GM12878 (cell line): ENCODE results near the gene SFXN5. TPM values are rescaled to one million over a fixed set of nuclear protein-coding genes. Genes with fewer than 3 reads are reported as not detected.

Experiments used
- ATAC-seq: fragments of 200-7000 bp; cut with Tn5 transposase; 3 replicates; pipeline ENCODE4 v1.9.1; 2020; ENCODE audit warnings: mild to moderate bottlenecking, moderate library complexity
- BruUV-seq: library from RNA; stranded (reverse); fragments of 400-500 nt; replicated peaks from 2 replicates; lab custom pipeline; 2021; lab: Mats Ljungman, UMichigan
- CTCF ChIA-PET: fragments of 300-600 bp; sonication (Branson Sonifier 250); formaldehyde crosslinking; extraction: SDS; loops from one replicate; lab custom pipeline; 2021; ENCODE audit warnings: inconsistent platforms; lab: Yijun Ruan, JAX
- POLR2A ChIA-PET: fragments of 350-600 bp; formaldehyde crosslinking; extraction: SDS; loops from one replicate; lab custom pipeline; 2021; ENCODE audit warnings: inconsistent platforms; lab: Charles Lee
- RAD21 ChIA-PET: fragments of 300-600 bp; sonication (Branson Sonifier 250); formaldehyde crosslinking; loops from one replicate; lab custom pipeline; 2023; ENCODE audit warnings: antibody characterized with exemption; ENCODE audit not compliant: unreplicated experiment; lab: Charles Lee
- SMC1A ChIA-PET: fragments of 300-600 bp; sonication (Branson Sonifier 250); formaldehyde crosslinking; loops from one replicate; lab custom pipeline; 2023; ENCODE audit not compliant: unreplicated experiment, uncharacterized antibody; lab: Charles Lee
- DNase-seq: peaks from one replicate; pipeline ENCODE4 v3.0.0-alpha.2; 2011; ENCODE audit warnings: low read depth, low spot score
- FAIRE-seq: peaks from 3 replicates; lab custom pipeline; 2011; peaks lifted over from hg19 to GRCh38; lab: Jason Lieb, UNC
- H2AFZ ChIP-seq: 2 replicates; pipeline ENCODE4 v1.6.0; 2011; ENCODE audit warnings: low read depth, low read length, control low read depth; ENCODE audit not compliant: control insufficient read depth
- H3K27ac ChIP-seq: 2 replicates; pipeline ENCODE4 v1.5.1; 2011; ENCODE audit warnings: control low read depth; ENCODE audit not compliant: control insufficient read depth, insufficient read depth
- H3K27me3 ChIP-seq, 2 experiments: replicated peaks in 1 of 2; 2 replicates each; pipeline versions ENCODE4 v1.6.0 to v1.6.1; 2011; ENCODE audit warnings: low read length in 1 of 2; ENCODE audit not compliant: control insufficient read depth in 2 of 2, insufficient read depth in 2 of 2
- H3K36me3 ChIP-seq, 2 experiments: 2 replicates each; pipeline ENCODE4 v1.5.1; 2011; ENCODE audit warnings: low read length in 1 of 2; ENCODE audit not compliant: control insufficient read depth in 2 of 2, insufficient read depth in 2 of 2
- H3K4me1 ChIP-seq: 2 replicates; pipeline ENCODE4 v1.6.1; 2011; ENCODE audit warnings: mild to moderate bottlenecking, low read length, moderate library complexity, mixed read lengths; ENCODE audit not compliant: control insufficient read depth, insufficient read depth
- H3K4me2 ChIP-seq: 2 replicates; pipeline ENCODE4 v1.6.0; 2011; ENCODE audit warnings: control low read depth; ENCODE audit not compliant: control insufficient read depth, insufficient read depth
- H3K4me3 ChIP-seq: fragments of 200-600 bp; sonication (generic); 2 replicates; pipeline ENCODE4 v1.5.1; 2016
- H3K79me2 ChIP-seq: 2 replicates; pipeline ENCODE4 v1.6.0; 2011; ENCODE audit warnings: low read length; ENCODE audit not compliant: control insufficient read depth, insufficient read depth
- H3K9ac ChIP-seq: 2 replicates; pipeline ENCODE4 v1.8.0; 2011; ENCODE audit warnings: low read length, control low read depth, mixed read lengths; ENCODE audit not compliant: control insufficient read depth, insufficient read depth
- H3K9me3 ChIP-seq: replicated peaks from 3 replicates; pipeline ENCODE4 v1.5.1; 2011; ENCODE audit warnings: mild to moderate bottlenecking, low read length; ENCODE audit not compliant: control insufficient read depth, insufficient read depth
- H4K20me1 ChIP-seq: 2 replicates; pipeline ENCODE4 v1.6.0; 2011; ENCODE audit not compliant: control insufficient read depth, insufficient read depth
- CHD4 ChIP-seq: fragments of 200-600 bp; sonication (generic); IDR thresholded peaks from 2 replicates; pipeline ENCODE4 v1.6.1; 2016; ENCODE audit warnings: mild to moderate bottlenecking
- HDAC6 ChIP-seq: fragments of 200-600 bp; sonication (generic); IDR thresholded peaks from one replicate; pipeline ENCODE4 v1.8.0; 2017; ENCODE audit warnings: antibody characterized with exemption; ENCODE audit not compliant: unreplicated experiment
- NKRF ChIP-seq: fragments of 450-650 bp; conservative IDR thresholded peaks from 2 replicates; pipeline ENCODE4 v1.6.1; 2017; ENCODE audit warnings: mild to moderate bottlenecking, moderate library complexity
- SIX5 ChIP-seq: IDR thresholded peaks from 2 replicates; pipeline ENCODE4 v1.6.1; 2011; ENCODE audit warnings: mild to moderate bottlenecking, low read depth, low read length, moderate library complexity; ENCODE audit not compliant: severe bottlenecking
- ZBTB40 ChIP-seq: fragments of 450-650 bp; IDR thresholded peaks from 2 replicates; pipeline ENCODE4 v1.6.1; 2016; ENCODE audit warnings: mild to moderate bottlenecking, moderate library complexity, borderline replicate concordance
- WGBS: methylation state at CpG from one replicate; pipeline ENCODE4 v1.1.6; 2016; ENCODE audit warnings: low lambda C conversion rate; ENCODE audit not compliant: insufficient replicate concordance, insufficient coverage; ENCODE audit errors: missing lambda C conversion rate; 5-methylcytosine and 5-hydroxymethylcytosine counted together
- in situ Hi-C: fragments of 300-500 bp; cut with MboI; formaldehyde crosslinking; loops from 9 replicates; pipeline ENCODE4 v1.14.3; 2018; ENCODE audit warnings: mixed read lengths
- intact Hi-C: fragments of 100-400 bp; cut with micrococcal nuclease; formaldehyde crosslinking; loops from one replicate; pipeline ENCODE4 v1.14.2; 2022; ENCODE audit not compliant: unreplicated experiment
- polyA plus RNA-seq, 11 experiments: library from polyadenylated mRNA; depleted of rRNA in 4 of 11; unstranded in 6 of 11; stranded (reverse) in 5 of 11; fragments of >200 nt; fragmentation: Nextera tagmentation in 4 of 11; fragmentation: Illumina TruSeq in 1 of 11; extraction: Ambion mirVana in 4 of 11; extraction: Trizol in 1 of 11; gene quantifications; 1 replicate in 1 of 11; 2 replicates in 10 of 11; pipeline versions ENCODE4 v1.2.1 to v1.2.3, GENCODE V29; 2011 to 2016; ENCODE audit warnings: inconsistent platforms in 2 of 11, missing spikeins in 2 of 11, low read depth in 1 of 11
- total RNA-seq, 4 experiments: library from RNA; depleted of rRNA in 3 of 4; stranded (reverse); fragments of >200 nt in 3 of 4; fragmentation: Illumina TruSeq in 1 of 4; extraction: Trizol in 1 of 4; gene quantifications; 2 replicates each; pipeline versions ENCODE4 v1.2.1 to v1.2.3, GENCODE V29; 2013 to 2021
- TF ChIP-seq, protein P1 (sequence below): fragments of 450-650 bp; formaldehyde crosslinking; IDR thresholded peaks from 2 replicates; pipeline ENCODE4 v1.4.0; 2020; ENCODE audit warnings: mild to moderate bottlenecking, moderate library complexity

Gene SFXN5
- total and polyA plus RNA-seq, 10 of the 15 experiments (the other 5 are each of a cell fraction or from before 2014, with no cell fraction given) = 3.3 to 15.9 (median 11.2) TPM

- Histone ChIP-seq H3K79me2 (no peaks in the 10 kb centered on the region), H2AFZ (peak overlapping the region; percentile 57), H4K20me1 (no peaks in the 10 kb centered on the region), H3K27ac (0 out of 2 replicates have a peak overlapping the region, but pooled peaks have one; percentile 24), H3K4me1 (no peaks in the 10 kb centered on the region), H3K9me3 (no peaks in the 10 kb centered on the region), H3K27me3 (no peaks in the 10 kb centered on the region), H3K4me2 (no peak overlapping the region), H3K36me3 (no peaks in the 10 kb centered on the region), H3K4me3 (no peak overlapping the region), H3K9ac (no peak overlapping the region)
- SMC1A ChIA-PET = interaction anchor here (2.1 kb wide), 1 partner anchor 60 kb away, joined by 13 read pairs; no protein-coding TSS in a partner anchor
- intact Hi-C loops = no loop called here
- CTCF ChIA-PET = interaction anchor here (1.2 to 5.0 kb wide), 3 partner anchors 15 to 60 kb away, joined by 3 to 62 read pairs (median 4); no protein-coding TSS in a partner anchor
- POLR2A ChIA-PET = no interaction called here
- TF ChIP-seq NKRF = no peak
- TF ChIP-seq HDAC6 = no peak
- no peak for TF ChIP-seq CHD4
- no peak for TF ChIP-seq SIX5
- TF ChIP-seq, protein P1, sequence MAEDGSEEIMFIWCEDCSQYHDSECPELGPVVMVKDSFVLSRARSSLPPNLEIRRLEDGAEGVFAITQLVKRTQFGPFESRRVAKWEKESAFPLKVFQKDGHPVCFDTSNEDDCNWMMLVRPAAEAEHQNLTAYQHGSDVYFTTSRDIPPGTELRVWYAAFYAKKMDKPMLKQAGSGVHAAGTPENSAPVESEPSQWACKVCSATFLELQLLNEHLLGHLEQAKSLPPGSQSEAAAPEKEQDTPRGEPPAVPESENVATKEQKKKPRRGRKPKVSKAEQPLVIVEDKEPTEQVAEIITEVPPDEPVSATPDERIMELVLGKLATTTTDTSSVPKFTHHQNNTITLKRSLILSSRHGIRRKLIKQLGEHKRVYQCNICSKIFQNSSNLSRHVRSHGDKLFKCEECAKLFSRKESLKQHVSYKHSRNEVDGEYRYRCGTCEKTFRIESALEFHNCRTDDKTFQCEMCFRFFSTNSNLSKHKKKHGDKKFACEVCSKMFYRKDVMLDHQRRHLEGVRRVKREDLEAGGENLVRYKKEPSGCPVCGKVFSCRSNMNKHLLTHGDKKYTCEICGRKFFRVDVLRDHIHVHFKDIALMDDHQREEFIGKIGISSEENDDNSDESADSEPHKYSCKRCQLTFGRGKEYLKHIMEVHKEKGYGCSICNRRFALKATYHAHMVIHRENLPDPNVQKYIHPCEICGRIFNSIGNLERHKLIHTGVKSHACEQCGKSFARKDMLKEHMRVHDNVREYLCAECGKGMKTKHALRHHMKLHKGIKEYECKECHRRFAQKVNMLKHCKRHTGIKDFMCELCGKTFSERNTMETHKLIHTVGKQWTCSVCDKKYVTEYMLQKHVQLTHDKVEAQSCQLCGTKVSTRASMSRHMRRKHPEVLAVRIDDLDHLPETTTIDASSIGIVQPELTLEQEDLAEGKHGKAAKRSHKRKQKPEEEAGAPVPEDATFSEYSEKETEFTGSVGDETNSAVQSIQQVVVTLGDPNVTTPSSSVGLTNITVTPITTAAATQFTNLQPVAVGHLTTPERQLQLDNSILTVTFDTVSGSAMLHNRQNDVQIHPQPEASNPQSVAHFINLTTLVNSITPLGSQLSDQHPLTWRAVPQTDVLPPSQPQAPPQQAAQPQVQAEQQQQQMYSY (CRISPR knock-in tag) = no peak
- no peak for TF ChIP-seq ZBTB40
- FAIRE-seq = no peak
- in situ Hi-C loops = no loop called here
- ATAC-seq = peak; percentile 67
- BruUV-seq = no TSS peak
- DNase-seq = no peak
- WGBS = 9% methylated on average over 4 of the region's 4 CpGs
- RAD21 ChIA-PET = interaction anchor here (3.3 kb wide), 1 partner anchor 61 kb away, joined by 16 read pairs; no protein-coding TSS in a partner anchor
Measured at GRCh38 chr2:72953976-72954375, 117.5 kb downstream of the SFXN5 start.
